ENCODE data around the gene SOS2. TPM values are rescaled to one million over a fixed set of nuclear protein-coding genes. Genes with fewer than 3 reads are reported as not detected.

SOS2 gene
- total and polyA plus RNA-seq, 7 donors: 19.4 to 55.1 (median 45.0) TPM

DNA sequence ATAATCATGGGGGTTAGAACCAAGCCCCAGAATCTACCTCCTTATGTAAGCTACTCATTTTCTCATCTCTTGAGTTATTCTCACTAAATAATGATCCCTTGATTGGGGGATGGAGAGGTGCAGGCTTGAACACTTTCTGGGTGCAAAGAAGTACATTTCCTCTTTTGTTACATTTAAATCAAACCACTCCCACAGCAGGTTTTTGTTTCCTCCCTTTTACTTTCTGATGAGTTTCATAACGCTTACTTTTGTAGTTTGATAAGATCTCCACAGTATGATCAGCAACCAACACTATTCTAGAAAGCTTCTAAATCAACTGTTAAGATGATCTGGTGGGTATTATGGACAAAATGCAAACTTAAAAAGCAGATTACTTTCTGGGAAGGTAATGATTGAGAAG lies 135.5 kb downstream of the SOS2 start:
- ATAC-seq (no peak), DNase-seq (no peak)
- 75 to 83% (median 80%) methylated on average over 1 of the region's 1 CpG for WGBS, 3 donors
- Histone ChIP-seq H3K4me3 (no peak overlapping the region), H3K27ac (no peak overlapping the region), H3K4me1 (no peaks in the 10 kb centered on the region), H3K36me3 (ENCODE audit: insufficient read depth in 1 of 2, low read depth in 1 of 2) (peaks cover 0 to 9% of the 10 kb centered on the region in 2 donors), H3K9me3 (no peaks in the 10 kb centered on the region), H3K27me3 (ENCODE audit: insufficient read depth in 3 of 3, low read length in 2 of 3) (no peaks in the 10 kb centered on the region)
- no peak for TF ChIP-seq CTCF (IDR thresholded peaks at IDR 0.05)
- intact Hi-C loops (cut with DNase I): loop anchor here in 1 of 2 donors (5.0 kb wide), 1 partner anchor 214 kb away; no protein-coding TSS in a partner anchor

GRCh38 chr14:50094056-50094755 lies 137.2 kb downstream of the SOS2 start:
- no peaks in the 10 kb centered on the region for H3K27me3 ChIP-seq (ENCODE audit: insufficient read depth in 3 of 3, low read length in 2 of 3)
- no peak for ATAC-seq
- intact Hi-C loops (cut with DNase I): no loop called here
- 86 to 90% (median 89%) methylated on average over 11 of the region's 11 CpGs for WGBS, 3 donors
- no peaks in the 10 kb centered on the region for H3K9me3 ChIP-seq
- H3K36me3 ChIP-seq (ENCODE audit: insufficient read depth in 1 of 2, low read depth in 1 of 2): peaks cover 0 to 9% of the 10 kb centered on the region in 2 donors
- no peak overlapping the region for H3K27ac ChIP-seq
- no peak for DNase-seq
- no peak overlapping the region for H3K4me3 ChIP-seq
- H3K4me1 ChIP-seq: no peaks in the 10 kb centered on the region
- TF ChIP-seq CTCF (IDR thresholded peaks at IDR 0.05): no peak

DNA sequence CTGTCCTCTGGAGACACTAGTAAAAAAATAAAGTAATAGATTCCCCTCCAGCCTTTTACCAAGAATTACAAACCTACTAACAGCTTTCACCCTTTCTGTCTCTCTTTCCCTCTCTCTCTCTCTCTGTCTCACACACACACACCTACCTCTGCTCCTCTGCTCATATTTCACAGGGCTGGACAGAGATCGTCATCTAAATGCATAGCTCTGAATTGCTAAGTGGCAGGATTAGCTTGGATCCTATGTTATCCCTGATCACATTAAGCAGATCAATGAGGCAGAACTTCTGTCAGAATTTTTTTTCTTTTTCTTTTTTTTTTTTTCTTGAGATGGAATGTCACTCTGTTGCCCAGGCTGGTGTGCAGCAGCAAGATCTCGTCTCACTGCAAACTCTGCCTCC lies 137.9 kb downstream of the SOS2 start:
- no peaks in the 10 kb centered on the region for H3K27me3 ChIP-seq (ENCODE audit: insufficient read depth in 3 of 3, low read length in 2 of 3)
- no peak for DNase-seq
- no peaks in the 10 kb centered on the region for H3K4me1 ChIP-seq
- ATAC-seq: no peak
- no peak for TF ChIP-seq CTCF (IDR thresholded peaks at IDR 0.05)
- WGBS, 3 donors: 45 to 55% (median 48%) methylated on average over 2 of the region's 2 CpGs
- H3K4me3 ChIP-seq: no peak overlapping the region
- intact Hi-C loops (cut with DNase I): no loop called here
- H3K36me3 ChIP-seq (ENCODE audit: insufficient read depth in 1 of 2, low read depth in 1 of 2): peaks cover 0 to 15% of the 10 kb centered on the region in 2 donors
- H3K27ac ChIP-seq: no peak overlapping the region
- no peaks in the 10 kb centered on the region for H3K9me3 ChIP-seq

GRCh38 chr14:50092006-50092555 lies 139.3 kb downstream of the SOS2 start:
- no peak overlapping the region for H3K4me3 ChIP-seq
- DNase-seq: no peak
- H3K4me1 ChIP-seq: no peaks in the 10 kb centered on the region
- intact Hi-C loops (cut with DNase I): no loop called here
- ATAC-seq: no peak
- TF ChIP-seq CTCF (IDR thresholded peaks at IDR 0.05): no peak
- 89 to 91% (median 91%) methylated on average over 6 of the region's 6 CpGs for WGBS, 3 donors
- H3K27ac ChIP-seq: no peak overlapping the region
- H3K9me3 ChIP-seq: no peaks in the 10 kb centered on the region
- peaks cover 0 to 18% of the 10 kb centered on the region in 2 donors for H3K36me3 ChIP-seq (ENCODE audit: insufficient read depth in 1 of 2, low read depth in 1 of 2)
- no peaks in the 10 kb centered on the region for H3K27me3 ChIP-seq (ENCODE audit: insufficient read depth in 3 of 3, low read length in 2 of 3)

All from psoas muscle (tissue), 8 donors.